Endothelial cell of umbilical vein (primary cell): ENCODE results near the gene CACNA1S. TPM values are rescaled to one million over a fixed set of nuclear protein-coding genes. Genes with fewer than 3 reads are reported as not detected.

ENCODE experiments used
- BruUV-seq: library from RNA; stranded (reverse); fragments of 400-500 nt; replicated peaks from 2 replicates; lab custom pipeline; 2021; lab: Mats Ljungman, UMichigan
- CTCF ChIA-PET: fragments of 300-600, 350-600 bp; sonication (Branson Sonifier 250); formaldehyde crosslinking; loops from one replicate; lab custom pipeline; 2021; ENCODE audit warnings: antibody characterized with exemption, inconsistent platforms; lab: Charles Lee
- POLR2A ChIA-PET: fragments of 300-600, 350-600 bp; sonication (Branson Sonifier 250); formaldehyde crosslinking; loops from one replicate; lab custom pipeline; 2021; ENCODE audit warnings: antibody characterized with exemption, inconsistent platforms; lab: Charles Lee
- DNase-seq: peaks from one replicate; pipeline ENCODE4 v3.0.0-alpha.2; 2011; ENCODE audit warnings: low read depth, low spot score
- FAIRE-seq: peaks from 2 replicates; lab custom pipeline; 2011; peaks lifted over from hg19 to GRCh38; lab: Jason Lieb, UNC
- H2AFZ ChIP-seq: 2 replicates; pipeline ENCODE4 v1.6.0; 2012; ENCODE audit warnings: low read depth, low read length, control low read depth, inconsistent platforms
- H3K27ac ChIP-seq: 2 replicates; pipeline ENCODE4 v1.5.1; 2011; ENCODE audit warnings: low read depth, mild to moderate bottlenecking, control low read depth, low read length, moderate library complexity; ENCODE audit not compliant: insufficient read depth
- H3K27me3 ChIP-seq, 2 experiments: 2 replicates each; pipeline versions ENCODE4 v1.6.0 to v1.6.1; 2011; ENCODE audit warnings: low read length in 2 of 2, mixed read lengths in 1 of 2; ENCODE audit not compliant: control insufficient read depth in 2 of 2, insufficient read depth in 2 of 2
- H3K36me3 ChIP-seq, 2 experiments: 2 replicates in 1 of 2; 3 replicates in 1 of 2; pipeline ENCODE4 v1.5.1; 2011; ENCODE audit warnings: low read length in 2 of 2, mild to moderate bottlenecking in 1 of 2, moderate library complexity in 1 of 2; ENCODE audit not compliant: control insufficient read depth in 2 of 2, insufficient read depth in 2 of 2; ENCODE audit errors: extremely low read depth in 1 of 2
- H3K4me1 ChIP-seq: 3 replicates; pipeline ENCODE4 v1.5.1; 2011; ENCODE audit warnings: mild to moderate bottlenecking, low read length; ENCODE audit not compliant: control insufficient read depth, insufficient read depth; ENCODE audit errors: extremely low read depth
- H3K4me2 ChIP-seq: 2 replicates; pipeline ENCODE4 v1.6.1; 2011; ENCODE audit warnings: low read length, control low read depth, mixed read lengths; ENCODE audit not compliant: insufficient read depth
- H3K4me3 ChIP-seq, 3 experiments: fragments of 200-600 bp in 1 of 3; sonication (generic), shearing (Covaris generic) in 1 of 3; replicated peaks in 1 of 3; 2 replicates each; pipeline ENCODE4 v1.5.1; 2011 to 2016; ENCODE audit warnings: control low read depth in 3 of 3, low read length in 3 of 3, mild to moderate bottlenecking in 2 of 3, inconsistent platforms in 1 of 3, low read depth in 1 of 3, moderate library complexity in 1 of 3; ENCODE audit not compliant: insufficient read depth in 1 of 3
- H3K79me2 ChIP-seq: 2 replicates; pipeline ENCODE4 v1.6.0; 2012; ENCODE audit warnings: low read length, inconsistent platforms; ENCODE audit not compliant: control insufficient read depth, insufficient read depth
- H3K9ac ChIP-seq: replicated peaks from 2 replicates; pipeline ENCODE3; 2011; ENCODE audit warnings: low read length, control low read depth; ENCODE audit not compliant: insufficient read depth; ENCODE audit errors: extremely low read depth
- H3K9me1 ChIP-seq: replicated peaks from 3 replicates; pipeline ENCODE4 v1.6.0; 2011; ENCODE audit warnings: mild to moderate bottlenecking, low read length; ENCODE audit not compliant: control insufficient read depth, insufficient read depth; ENCODE audit errors: extremely low read depth
- H3K9me3 ChIP-seq: replicated peaks from 2 replicates; pipeline ENCODE4 v1.5.1; 2012; ENCODE audit warnings: low read length, inconsistent platforms; ENCODE audit not compliant: control insufficient read depth, insufficient read depth
- H4K20me1 ChIP-seq: replicated peaks from 2 replicates; pipeline ENCODE3; 2011; ENCODE audit warnings: mild to moderate bottlenecking, low read length; ENCODE audit not compliant: control insufficient read depth, insufficient read depth; ENCODE audit errors: extremely low read depth
- CTCF ChIP-seq, 2 donors: IDR thresholded peaks; 1 replicate in 1 of 2; 2 replicates in 1 of 2; pipeline ENCODE4 v1.5.1; 2011; ENCODE audit warnings: low read length in 2 of 2, mild to moderate bottlenecking in 2 of 2, moderate library complexity in 2 of 2, control low read depth in 1 of 2, inconsistent platforms in 1 of 2, low read depth in 1 of 2; ENCODE audit not compliant: insufficient read depth in 1 of 2; ENCODE audit errors: extremely low read depth in 1 of 2
- EZH2 ChIP-seq: IDR thresholded peaks from 2 replicates; pipeline ENCODE4 v1.6.1; 2012; ENCODE audit warnings: borderline replicate concordance, low read depth, mild to moderate bottlenecking, moderate library complexity, low read length, inconsistent platforms; ENCODE audit not compliant: severe bottlenecking
- FOS ChIP-seq: IDR thresholded peaks from 2 replicates; pipeline ENCODE4 v1.6.1; 2011; ENCODE audit warnings: mild to moderate bottlenecking, low read length, moderate library complexity, borderline replicate concordance; ENCODE audit not compliant: insufficient read depth
- GATA2 ChIP-seq: IDR thresholded peaks from 2 replicates; pipeline ENCODE4 v1.7.0; 2011; ENCODE audit warnings: low read depth, mild to moderate bottlenecking, moderate library complexity, mixed read lengths, low read length; ENCODE audit not compliant: insufficient read length, insufficient read depth
- JUN ChIP-seq: IDR thresholded peaks from 2 replicates; pipeline ENCODE4 v1.6.1; 2011; ENCODE audit warnings: borderline replicate concordance, low read depth; ENCODE audit not compliant: insufficient read length, insufficient read depth
- MAX ChIP-seq: IDR thresholded peaks from 2 replicates; pipeline ENCODE4 v1.6.1; 2011; ENCODE audit not compliant: insufficient read depth, insufficient read length
- MYC ChIP-seq: IDR thresholded peaks from one replicate; pipeline ENCODE4 v1.6.1; 2011; ENCODE audit warnings: mild to moderate bottlenecking, low read depth, low read length
- POLR2A ChIP-seq: IDR thresholded peaks from 2 replicates; pipeline ENCODE4 v1.6.1; 2012; ENCODE audit warnings: low read depth, mild to moderate bottlenecking, control low read depth, low read length
- POLR2AphosphoS5 ChIP-seq: IDR thresholded peaks from 2 replicates; pipeline ENCODE4 v1.6.1; 2012; ENCODE audit warnings: low read depth, mild to moderate bottlenecking, control low read depth, low read length, moderate library complexity; ENCODE audit not compliant: insufficient read depth
- dilution Hi-C: fragments of 300-500 bp; cut with MboI; formaldehyde crosslinking; loops from one replicate; pipeline ENCODE4 v1.15.0; 2019; ENCODE audit warnings: low sequenced_read_pairs; ENCODE audit not compliant: extremely low pct_ligation_motif_present
- intact Hi-C: fragments of 100-400 bp; cut with micrococcal nuclease; formaldehyde crosslinking; loops from one replicate; pipeline ENCODE4 v1.10.0; 2022
- polyA plus RNA-seq, 4 experiments: library from polyadenylated mRNA; depleted of rRNA in 3 of 4; stranded (reverse) in 3 of 4; unstranded in 1 of 4; fragments of >200 nt; gene quantifications; 2 replicates each; pipeline versions ENCODE4 v1.2.1 to v1.2.3, GENCODE V29; 2011 to 2012; ENCODE audit warnings: missing spikeins in 1 of 4
- total RNA-seq: library from RNA; stranded (reverse); gene quantifications from 2 replicates; pipeline ENCODE4 v1.2.3, GENCODE V29; 2021

CACNA1S gene
- total and polyA plus RNA-seq, 2 donors (not counting 3 experiments of a cell fraction or from before 2014, with no cell fraction given): not detected

- ChIA-PET POLR2A (no interaction called here), CTCF (interaction anchor here (1.3 kb wide), 1 partner anchor 26 kb away, joined by 3 read pairs; no protein-coding TSS in a partner anchor)
- FAIRE-seq: no peak
- Histone ChIP-seq H3K9me3 (no peaks in the 10 kb centered on the region), H3K79me2 (no peaks in the 10 kb centered on the region), H3K27me3 (peaks cover 4 to 12% of the 10 kb centered on the region in 2 experiments), H3K4me3 (no peak overlapping the region), H4K20me1 (no peaks in the 10 kb centered on the region), H2AFZ (no peak overlapping the region), H3K4me2 (no peak overlapping the region), H3K27ac (no peak overlapping the region), H3K4me1 (no peaks in the 10 kb centered on the region), H3K9me1 (no peaks in the 10 kb centered on the region), H3K9ac (no peak overlapping the region), H3K36me3 (no peaks in the 10 kb centered on the region)
- no peak for DNase-seq
- dilution Hi-C loops: no loop called here
- no TSS peak for BruUV-seq
- intact Hi-C loops: no loop called here
- TF ChIP-seq JUN (no peak), FOS (no peak), MAX (no peak), GATA2 (no peak), EZH2 (no peak), POLR2A (no peak), MYC (no peak), CTCF (IDR thresholded peaks at IDR 0.05; ENCODE audit: extremely low read depth in 1 of 2, insufficient read depth in 1 of 2, low read depth in 1 of 2, low read length in 2 of 2) (no peak), POLR2AphosphoS5 (no peak)
Measured at GRCh38 chr1:201093561-201093960, 18.7 kb downstream of the CACNA1S start.
